SK-N-MC (cell line): Measurements from ENCODE around the gene COBL.

Experiments used
- DNase-seq: peaks from one replicate; pipeline ENCODE4 v3.0.0-alpha.2; 2011; ENCODE audit warnings: low read depth, low spot score
- H3K27ac ChIP-seq: fragments of 200-600 bp; sonication (generic); 2 replicates; pipeline ENCODE4 v1.5.1; 2016; ENCODE audit warnings: mixed run types
- H3K36me3 ChIP-seq: fragments of 200-600 bp; sonication (generic); 2 replicates; pipeline ENCODE4 v1.6.1; 2017; ENCODE audit warnings: antibody characterized with exemption, low read length, mixed read lengths; ENCODE audit not compliant: insufficient read depth
- H3K4me3 ChIP-seq: fragments of 200-600 bp; sonication (generic); 2 replicates; pipeline ENCODE4 v1.5.1; 2016
- H3K9ac ChIP-seq: fragments of 200-600 bp; sonication (generic); 2 replicates; pipeline ENCODE4 v1.8.0; 2017; ENCODE audit warnings: mixed run types, mixed read lengths; ENCODE audit not compliant: insufficient read length
- H3K9me3 ChIP-seq: fragments of 200-600 bp; sonication (generic); 2 replicates; pipeline ENCODE4 v1.6.1; 2017; ENCODE audit warnings: low read depth, mild to moderate bottlenecking, antibody characterized with exemption, low read length, moderate library complexity, mixed read lengths
- EZH2 ChIP-seq: fragments of 200-600 bp; sonication (generic); IDR thresholded peaks from one replicate; pipeline ENCODE4 v1.6.1; 2017; ENCODE audit warnings: antibody characterized with exemption
- FOXP2 ChIP-seq: optimal IDR thresholded peaks from 2 replicates; pipeline ENCODE3; 2011; ENCODE audit warnings: mild to moderate bottlenecking, moderate library complexity; ENCODE audit not compliant: insufficient read depth; ENCODE audit errors: extremely low read length, control extremely low read depth
- POLR2AphosphoS5 ChIP-seq: IDR thresholded peaks from 2 replicates; pipeline ENCODE4 v1.6.1; 2012; ENCODE audit warnings: mild to moderate bottlenecking, low read depth, low read length, borderline replicate concordance

Gene COBL

DNA sequence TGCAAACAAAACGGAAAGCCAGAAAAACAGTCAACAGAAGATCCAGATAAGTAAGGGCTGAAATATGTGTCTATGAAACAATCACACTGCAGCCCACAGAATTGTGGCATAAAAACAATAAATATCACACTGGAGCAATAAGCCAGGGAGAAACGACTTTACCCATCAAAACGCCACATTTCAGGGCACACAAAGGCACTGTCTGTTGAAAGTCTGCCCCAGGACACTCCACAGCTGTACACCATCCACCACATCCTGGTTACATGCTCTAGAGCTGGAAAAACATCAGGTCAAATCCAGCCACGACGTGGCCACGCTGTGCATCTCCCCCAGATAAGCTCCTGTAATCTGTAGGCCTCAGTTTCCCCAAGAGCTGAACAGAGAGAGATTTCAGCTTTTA lies 88.7 kb downstream of the COBL start:
- Histone ChIP-seq H3K36me3 (no peaks in the 10 kb centered on the region), H3K9ac (no peak overlapping the region), H3K27ac (no peak overlapping the region), H3K4me3 (no peak overlapping the region), H3K9me3 (no peaks in the 10 kb centered on the region)
- TF ChIP-seq FOXP2 (no peak), POLR2AphosphoS5 (no peak), EZH2 (no peak)
- no peak for DNase-seq

DNA sequence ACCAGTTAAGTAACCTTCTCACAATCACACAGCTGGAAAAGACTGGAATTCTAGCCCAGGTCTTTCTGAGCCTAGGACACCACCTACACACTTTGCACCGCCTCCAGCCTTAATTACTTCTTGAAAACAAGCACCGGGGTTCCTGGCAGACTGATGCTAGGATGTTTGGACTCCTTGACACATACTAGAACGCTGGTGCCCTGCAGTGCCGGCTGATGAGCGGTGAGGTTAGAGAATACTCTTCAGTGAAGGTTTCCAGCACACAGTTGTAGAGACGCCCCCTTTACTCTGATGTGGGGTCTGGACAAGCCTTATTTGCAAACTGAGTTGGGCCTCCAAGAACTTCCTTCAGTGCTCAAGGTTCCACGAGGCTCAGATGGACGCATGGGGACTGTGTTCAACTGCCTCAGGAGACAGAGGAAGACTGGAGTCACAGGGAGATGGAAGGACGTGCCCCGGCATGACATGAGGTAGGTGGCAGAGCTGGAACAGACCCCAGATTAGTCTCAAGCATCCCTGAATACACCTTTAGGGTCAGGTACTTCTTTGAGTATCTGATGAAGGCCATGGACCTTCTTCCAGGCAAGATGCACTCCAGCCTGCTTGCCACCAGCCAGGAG lies 89.6 kb downstream of the COBL start:
- no peak for DNase-seq
- Histone ChIP-seq H3K9ac (no peak overlapping the region), H3K27ac (no peak overlapping the region), H3K9me3 (no peaks in the 10 kb centered on the region), H3K4me3 (no peak overlapping the region), H3K36me3 (no peaks in the 10 kb centered on the region)
- TF ChIP-seq POLR2AphosphoS5 (no peak), FOXP2 (no peak), EZH2 (no peak)

DNA sequence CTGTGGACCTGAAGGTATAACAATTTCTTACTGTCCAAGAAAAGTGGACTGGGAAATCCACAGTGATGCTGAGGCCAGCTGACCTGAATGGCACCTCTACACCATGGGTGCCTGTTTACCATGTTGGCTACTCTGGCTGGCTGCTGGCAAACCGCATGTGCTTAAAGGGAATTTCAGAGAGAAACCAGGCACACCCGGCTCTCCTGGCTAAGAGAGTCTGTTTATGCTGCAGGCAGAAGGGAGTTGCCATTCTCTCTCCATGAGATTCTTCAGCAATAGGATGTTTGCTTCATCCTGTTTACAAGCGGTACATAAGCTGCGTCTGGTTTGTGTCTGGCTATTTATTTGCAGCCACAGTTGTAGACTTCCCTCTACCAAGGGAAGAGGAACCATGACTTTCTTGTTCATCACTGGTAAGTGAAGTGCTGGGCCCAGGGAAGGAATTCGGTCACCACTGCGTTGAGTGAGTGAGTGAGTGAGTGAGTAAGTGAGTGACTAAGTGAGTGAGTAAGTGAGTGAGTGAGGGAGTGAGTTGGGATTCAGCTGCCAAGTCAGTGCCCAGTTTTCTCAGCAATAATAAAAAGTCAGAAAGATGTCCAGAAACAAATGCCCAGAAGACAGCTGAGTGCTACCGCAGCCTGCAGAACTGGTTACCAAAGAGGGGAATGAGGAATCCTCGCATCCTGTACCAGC lies 90.4 kb downstream of the COBL start:
- no peak overlapping the region for H3K9ac ChIP-seq
- H3K36me3 ChIP-seq, result no peaks in the 10 kb centered on the region
- no peak for DNase-seq
- TF ChIP-seq EZH2 (no peak), FOXP2 (no peak), POLR2AphosphoS5 (no peak)
- H3K9me3 ChIP-seq, result no peaks in the 10 kb centered on the region
- H3K27ac ChIP-seq, result no peak overlapping the region
- no peak overlapping the region for H3K4me3 ChIP-seq

DNA sequence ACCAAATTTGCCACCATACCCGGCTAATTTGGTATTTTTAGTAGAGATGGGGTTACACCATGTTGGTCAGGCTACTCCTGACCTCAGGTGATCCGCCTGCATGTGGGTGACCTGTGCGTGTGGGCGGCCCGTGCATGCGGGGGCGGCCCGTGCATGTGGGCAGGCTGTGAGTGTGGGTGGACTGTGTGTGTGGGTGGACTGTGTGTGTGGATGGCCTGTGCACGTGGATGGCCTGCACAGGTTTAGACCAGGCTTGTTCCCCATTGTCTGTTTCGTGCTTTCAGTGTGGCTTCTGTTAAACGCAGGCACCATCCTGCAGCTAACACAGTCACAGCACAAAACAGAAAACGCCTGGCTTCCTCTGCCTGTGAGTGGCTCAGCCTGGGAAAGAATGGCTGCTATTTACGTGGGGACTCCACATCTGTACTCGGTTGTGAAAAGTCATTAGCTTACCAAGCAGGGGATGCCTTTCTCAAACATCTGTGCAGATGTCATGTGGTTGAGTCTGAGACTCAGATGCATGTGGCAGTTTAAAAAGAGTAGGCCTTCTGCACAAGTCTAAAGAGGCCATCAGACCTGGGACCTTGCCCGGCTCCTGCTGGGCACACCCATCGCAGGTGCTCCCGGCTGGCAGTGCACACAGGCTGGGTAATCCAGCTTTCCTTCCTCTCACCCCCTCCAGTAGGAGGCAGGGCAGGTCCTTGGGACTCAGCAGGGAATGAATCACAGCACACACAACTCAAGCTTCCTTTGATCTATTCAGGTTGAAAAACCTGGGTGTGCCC lies 91.6 kb downstream of the COBL start:
- H3K27ac ChIP-seq, result no peak overlapping the region
- no peak overlapping the region for H3K9ac ChIP-seq
- H3K9me3 ChIP-seq, result no peaks in the 10 kb centered on the region
- TF ChIP-seq EZH2 (no peak), FOXP2 (no peak), POLR2AphosphoS5 (no peak)
- H3K36me3 ChIP-seq, result no peaks in the 10 kb centered on the region
- DNase-seq, result no peak
- no peak overlapping the region for H3K4me3 ChIP-seq

DNA sequence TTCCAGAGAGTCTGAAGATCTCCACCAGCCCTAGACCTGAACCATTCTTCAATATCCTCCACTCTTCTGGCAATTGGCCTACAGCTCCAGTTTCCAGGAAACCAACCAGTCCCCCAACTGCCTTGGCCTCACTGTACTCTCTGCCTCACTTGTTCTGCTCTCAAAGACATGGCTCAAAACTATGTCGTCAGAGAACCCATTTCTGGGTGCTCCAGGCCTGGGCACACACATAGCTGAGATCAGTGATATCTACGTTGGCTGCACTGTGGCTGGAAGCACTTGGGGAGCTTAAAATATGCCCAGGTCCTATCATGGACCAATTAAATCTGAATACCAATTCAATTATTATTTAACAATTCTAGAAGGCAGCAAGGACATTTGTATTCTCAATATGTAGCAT lies 93.1 kb downstream of the COBL start:
- no peak for DNase-seq
- H3K9ac ChIP-seq, result no peak overlapping the region
- H3K4me3 ChIP-seq, result no peak overlapping the region
- no peaks in the 10 kb centered on the region for H3K36me3 ChIP-seq
- H3K27ac ChIP-seq, result no peak overlapping the region
- H3K9me3 ChIP-seq, result no peaks in the 10 kb centered on the region
- TF ChIP-seq POLR2AphosphoS5, result no peak

DNA sequence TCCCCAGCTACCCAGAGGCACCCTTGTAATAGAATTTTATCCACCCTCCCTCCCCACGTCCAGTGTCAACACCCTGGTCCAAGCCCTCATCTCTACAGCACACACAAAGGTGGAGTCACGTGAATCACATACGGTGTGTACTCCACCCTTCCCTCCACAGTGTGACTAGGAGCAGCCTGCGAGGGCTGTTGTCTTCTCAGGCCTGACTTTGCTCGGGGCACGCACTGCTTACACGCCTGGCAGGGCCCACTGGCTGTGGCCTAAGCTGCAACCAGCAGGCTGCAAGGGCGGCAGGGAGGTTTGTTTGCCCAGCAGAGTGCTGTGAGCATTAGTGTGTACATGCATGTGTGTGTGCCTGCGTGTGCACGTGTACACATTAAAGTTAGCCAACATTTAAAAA lies 93.7 kb downstream of the COBL start:
- Histone ChIP-seq H3K9me3 (no peaks in the 10 kb centered on the region), H3K4me3 (no peak overlapping the region), H3K9ac (no peak overlapping the region), H3K27ac (no peak overlapping the region), H3K36me3 (no peaks in the 10 kb centered on the region)
- DNase-seq, result no peak
- TF ChIP-seq FOXP2, result no peak

DNA sequence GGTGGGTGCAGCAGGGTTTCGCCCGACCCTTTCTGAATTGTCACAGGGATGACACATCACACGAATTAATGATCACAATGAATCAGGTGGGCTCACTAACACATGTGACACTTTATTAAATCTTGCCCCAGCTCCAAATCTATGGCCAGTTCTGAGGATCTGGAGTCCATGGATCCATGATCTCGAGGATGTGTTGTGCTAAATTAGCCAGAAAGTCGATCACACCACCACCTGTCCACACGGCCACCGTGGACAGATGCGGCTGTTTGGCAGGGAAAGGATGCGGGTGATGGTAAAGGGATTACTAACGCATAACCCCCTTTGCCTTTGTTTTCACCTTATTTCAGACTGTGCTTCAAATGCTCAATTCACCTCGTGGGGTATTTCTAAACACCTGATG lies 96.4 kb downstream of the COBL start:
- H3K9me3 ChIP-seq, result no peaks in the 10 kb centered on the region
- no peak overlapping the region for H3K27ac ChIP-seq
- H3K36me3 ChIP-seq, result no peaks in the 10 kb centered on the region
- TF ChIP-seq EZH2 (no peak), FOXP2 (no peak), POLR2AphosphoS5 (no peak)
- no peak overlapping the region for H3K4me3 ChIP-seq
- DNase-seq, result no peak
- H3K9ac ChIP-seq, result no peak overlapping the region

DNA sequence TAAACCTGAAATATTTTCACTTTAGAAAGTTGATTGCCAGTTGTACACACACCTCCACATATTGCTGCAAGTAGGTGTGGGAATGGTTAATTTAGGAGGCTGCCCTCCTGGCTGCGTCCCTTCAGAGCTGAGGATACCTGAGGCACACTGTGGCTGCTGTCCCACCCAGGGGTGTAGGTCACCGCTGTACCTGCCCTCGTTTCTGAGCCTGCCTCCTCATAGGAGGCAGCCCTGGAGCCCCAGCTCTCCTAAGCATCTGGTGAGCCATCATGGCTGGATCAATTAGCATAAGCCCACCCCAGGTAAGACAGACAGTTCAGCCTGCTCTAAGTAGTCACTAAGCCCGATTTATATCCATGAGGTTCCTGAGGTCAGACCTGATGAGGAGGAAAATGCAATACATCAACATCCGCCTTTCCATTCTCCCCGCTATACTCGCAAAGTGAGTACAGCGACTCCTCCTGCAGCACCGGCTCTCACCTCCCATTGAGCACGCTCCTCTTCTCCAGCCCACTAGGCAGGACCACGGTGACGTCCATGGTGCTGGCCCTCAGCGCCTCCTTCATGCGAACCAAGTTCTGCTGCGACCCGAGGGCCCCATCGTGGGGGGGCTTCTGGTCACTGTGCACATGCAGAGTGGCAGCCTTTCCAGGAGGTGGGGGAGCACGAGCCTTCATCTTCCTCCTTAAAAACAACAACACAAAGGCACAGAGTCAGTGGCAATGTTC lies 97.2 kb downstream of the COBL start:
- DNase-seq, result no peak
- Histone ChIP-seq H3K9ac (no peak overlapping the region), H3K36me3 (no peaks in the 10 kb centered on the region), H3K9me3 (no peaks in the 10 kb centered on the region), H3K4me3 (no peak overlapping the region), H3K27ac (no peak overlapping the region)
- TF ChIP-seq FOXP2 (no peak), EZH2 (no peak), POLR2AphosphoS5 (no peak)

DNA sequence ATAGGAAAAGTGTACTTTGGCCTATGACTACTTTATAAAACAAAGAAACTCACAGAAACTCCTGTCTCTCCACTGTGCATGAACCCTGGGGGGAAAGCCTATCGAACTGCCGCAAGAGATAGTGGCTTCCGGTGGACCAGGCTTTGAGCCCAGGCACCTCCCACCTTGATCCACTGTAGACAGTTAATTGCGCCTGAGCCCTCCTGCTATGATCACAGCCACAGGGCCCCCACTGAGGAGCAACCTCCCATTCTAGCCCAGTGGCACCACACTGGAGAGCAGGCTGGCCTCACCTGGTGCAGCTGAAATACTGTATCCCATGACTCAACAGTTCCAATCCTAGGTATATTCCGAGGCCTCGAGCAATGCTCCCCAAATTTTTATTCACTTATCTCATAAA lies 98.8 kb downstream of the COBL start:
- no peaks in the 10 kb centered on the region for H3K36me3 ChIP-seq
- H3K9ac ChIP-seq, result no peak overlapping the region
- DNase-seq, result no peak
- no peaks in the 10 kb centered on the region for H3K9me3 ChIP-seq
- no peak overlapping the region for H3K27ac ChIP-seq
- no peak for TF ChIP-seq POLR2AphosphoS5
- no peak overlapping the region for H3K4me3 ChIP-seq
